SK-N-SH (cell line): ENCODE results near the gene COPZ1. TPM values are rescaled to one million over a fixed set of nuclear protein-coding genes. Genes with fewer than 3 reads are reported as not detected.

ENCODE experiments used
- CTCF ChIA-PET: fragments of 300-600, 350-600 bp; formaldehyde crosslinking; extraction: SDS; loops from one replicate; lab custom pipeline; 2021; lab: Yijun Ruan, JAX
- POLR2A ChIA-PET: fragments of 350-600 bp; sonication (Branson Sonifier 250); formaldehyde crosslinking; extraction: SDS; loops from one replicate; lab custom pipeline; 2020; ENCODE audit warnings: antibody characterized with exemption, inconsistent platforms; lab: Yijun Ruan, JAX
- DNase-seq: peaks from one replicate; pipeline ENCODE4 v3.0.0; 2012
- H2AFZ ChIP-seq: fragments of 200-600 bp; sonication (generic); 2 replicates; pipeline ENCODE4 v1.8.1; 2016; ENCODE audit warnings: antibody characterized with exemption, mild to moderate bottlenecking, low read depth
- H3F3A ChIP-seq: fragments of 200-600 bp; sonication (generic); replicated peaks from 2 replicates; pipeline ENCODE3; 2016; ENCODE audit warnings: antibody characterized with exemption, mild to moderate bottlenecking; ENCODE audit not compliant: insufficient read depth
- H3K27ac ChIP-seq, 2 experiments: fragments of 200-500 bp in 1 of 2; fragments of 200-600 bp in 1 of 2; sonication (Bioruptor generic) in 1 of 2; sonication (generic), shearing (Covaris generic) in 1 of 2; 2 replicates each; pipeline versions ENCODE4 v1.5.1 to v1.6.1; 2014 to 2016; ENCODE audit warnings: low read depth in 2 of 2, inconsistent platforms in 1 of 2, low read length in 1 of 2, mild to moderate bottlenecking in 1 of 2, mixed read lengths in 1 of 2
- H3K27me3 ChIP-seq: fragments of 200-600 bp; sonication (generic), shearing (Covaris generic); 2 replicates; pipeline ENCODE4 v1.6.1; 2016; ENCODE audit warnings: mixed run types; ENCODE audit not compliant: insufficient read depth
- H3K36me3 ChIP-seq, 2 experiments: fragments of 200-500 bp in 1 of 2; fragments of 200-600 bp in 1 of 2; sonication (Bioruptor generic) in 1 of 2; sonication (generic) in 1 of 2; replicated peaks in 1 of 2; 2 replicates each; pipeline versions ENCODE3 to v1.5.1; 2014 to 2016; ENCODE audit warnings: low read length in 1 of 2, mild to moderate bottlenecking in 1 of 2; ENCODE audit not compliant: insufficient read depth in 2 of 2, control insufficient read depth in 1 of 2
- H3K4me1 ChIP-seq, 2 experiments: fragments of 200-500 bp in 1 of 2; fragments of 200-600 bp in 1 of 2; sonication (Bioruptor generic) in 1 of 2; sonication (generic), shearing (Covaris generic) in 1 of 2; 2 replicates each; pipeline versions ENCODE4 v1.5.1 to v1.6.1; 2014 to 2016; ENCODE audit warnings: low read depth in 1 of 2, low read length in 1 of 2, mixed run types in 1 of 2; ENCODE audit not compliant: insufficient read depth in 2 of 2, control insufficient read depth in 1 of 2
- H3K4me2 ChIP-seq: fragments of 200-600 bp; sonication (generic), shearing (Covaris generic); 2 replicates; pipeline ENCODE4 v1.6.1; 2017; ENCODE audit warnings: mixed run types
- H3K4me3 ChIP-seq, 2 experiments: fragments of 200-500 bp in 1 of 2; fragments of 200-600 bp in 1 of 2; sonication (Bioruptor generic) in 1 of 2; sonication (generic), shearing (Covaris generic) in 1 of 2; 2 replicates each; pipeline versions ENCODE4 v1.5.1 to v1.8.1; 2014 to 2016; ENCODE audit warnings: low read depth in 2 of 2, inconsistent platforms in 1 of 2, low read length in 1 of 2, mild to moderate bottlenecking in 1 of 2, mixed read lengths in 1 of 2, moderate library complexity in 1 of 2
- H3K79me2 ChIP-seq: fragments of 200-600 bp; sonication (generic); 2 replicates; pipeline ENCODE4 v1.8.1; 2017; ENCODE audit warnings: mild to moderate bottlenecking; ENCODE audit not compliant: insufficient read depth
- H3K9ac ChIP-seq: fragments of 200-600 bp; sonication (generic); 2 replicates; pipeline ENCODE4 v1.6.1; 2017; ENCODE audit warnings: mixed run types
- H3K9me2 ChIP-seq: fragments of 200-600 bp; sonication (generic); 2 replicates; pipeline ENCODE4 v1.6.1; 2017; ENCODE audit warnings: mixed run types
- H3K9me3 ChIP-seq: fragments of 200-600 bp; sonication (generic); 2 replicates; pipeline ENCODE4 v1.6.1; 2017; ENCODE audit warnings: mixed run types, mild to moderate bottlenecking, moderate library complexity
- H4K20me1 ChIP-seq: fragments of 200-600 bp; sonication (generic); 2 replicates; pipeline ENCODE4 v1.6.1; 2017; ENCODE audit warnings: mild to moderate bottlenecking, mixed run types; ENCODE audit not compliant: insufficient read depth
- EP300 ChIP-seq, 2 experiments: IDR thresholded peaks; 2 replicates each; pipeline versions ENCODE4 v1.4.0 to v1.6.1; 2012; ENCODE audit warnings: borderline replicate concordance in 1 of 2, low read depth in 1 of 2, low read length in 1 of 2
- EZH2phosphoT487 ChIP-seq: fragments of 200-600 bp; sonication (generic); IDR thresholded peaks from 2 replicates; pipeline ENCODE4 v1.6.1; 2017; ENCODE audit warnings: low read depth, mixed run types, mild to moderate bottlenecking, antibody characterized with exemption, moderate library complexity, borderline replicate concordance
- JUND ChIP-seq: IDR thresholded peaks from 2 replicates; pipeline ENCODE4 v1.4.0; 2012
- MAX ChIP-seq: IDR thresholded peaks from 2 replicates; pipeline ENCODE4 v1.4.0; 2012; ENCODE audit warnings: low read depth
- POLR2AphosphoS5 ChIP-seq: IDR thresholded peaks from 2 replicates; pipeline ENCODE4 v1.6.1; 2012; ENCODE audit warnings: low read depth, low read length
- RFX5 ChIP-seq: IDR thresholded peaks from 2 replicates; pipeline ENCODE4 v1.6.1; 2012; ENCODE audit warnings: mild to moderate bottlenecking, improper control_type of control experiment, low read length
- SIN3A ChIP-seq: IDR thresholded peaks from 2 replicates; pipeline ENCODE4 v1.6.1; 2012; ENCODE audit warnings: low read depth, mild to moderate bottlenecking, low read length, moderate library complexity, borderline replicate concordance
- WGBS: methylation state at CpG from one replicate; pipeline ENCODE4 v1.1.6; 2017; ENCODE audit warnings: low lambda C conversion rate; 5-methylcytosine and 5-hydroxymethylcytosine counted together
- polyA plus RNA-seq, 3 experiments: library from polyadenylated mRNA; depleted of rRNA; stranded (reverse); fragments of >200 nt; gene quantifications; 2 replicates each; pipeline ENCODE4 v1.2.3, GENCODE V29; 2012

Gene COPZ1
- polyA plus RNA-seq, 1 of the 3 experiments (the other 2 are of a cell fraction): 111 TPM

DNA sequence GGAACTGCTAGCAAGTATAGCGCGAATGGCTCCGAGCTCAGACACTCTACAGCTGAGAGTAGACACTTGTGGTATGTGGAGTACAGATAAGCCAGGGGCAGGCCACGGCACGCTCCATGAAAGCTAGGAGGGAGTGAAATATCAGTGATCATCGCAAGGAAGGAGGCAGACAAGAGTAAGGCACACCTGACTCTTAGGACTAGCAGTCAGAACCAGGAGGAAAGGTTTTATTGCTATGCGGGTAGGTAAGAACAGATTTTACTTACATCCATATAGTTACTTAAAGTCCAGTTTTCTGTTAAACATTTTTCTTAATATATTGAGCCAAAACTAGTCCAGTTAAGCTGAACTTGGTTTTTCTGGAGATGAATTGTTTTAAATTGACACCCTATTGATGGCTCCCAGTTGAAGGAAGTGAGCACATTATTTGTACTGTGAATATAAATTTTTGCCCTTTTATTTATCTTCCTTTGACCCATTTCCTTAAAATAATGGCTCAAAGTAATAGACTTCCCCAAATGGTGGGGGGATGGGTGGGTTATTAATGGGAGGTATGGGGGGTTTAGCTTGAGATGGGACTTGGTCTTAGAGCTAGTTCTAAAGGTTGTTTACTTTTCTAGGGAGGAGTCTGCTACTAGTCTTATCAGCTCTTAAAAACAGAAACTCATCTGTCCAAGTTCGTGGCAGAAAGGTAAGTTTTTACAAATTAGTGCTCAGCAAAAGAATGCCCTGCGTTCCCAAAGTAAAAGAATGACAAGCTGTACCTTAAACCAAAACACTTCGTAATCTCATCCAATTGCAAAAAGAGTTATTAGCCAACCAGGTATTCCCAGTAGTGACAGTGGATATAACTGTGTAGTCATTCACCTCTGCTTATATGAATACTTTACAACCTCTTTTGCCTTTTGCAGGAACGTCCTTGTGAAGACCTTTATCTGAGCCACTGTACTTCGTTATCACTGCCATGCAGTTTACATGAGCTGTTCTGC, 38.6 kb upstream of the COPZ1 start:
- no peak for DNase-seq
- 78% methylated on average over 12 of the region's 12 CpGs for WGBS
- H3K27ac ChIP-seq: peak overlapping the region; percentile 2 to 36; a peak in 3 of 4 replicates
- peaks cover 53 to 67% of the 10 kb centered on the region in 2 experiments for H3K36me3 ChIP-seq
- H2AFZ ChIP-seq: no peak overlapping the region
- no peak overlapping the region; a peak in 1 of 4 replicates for H3K4me3 ChIP-seq
- H3F3A ChIP-seq: peaks cover 89% of the 10 kb centered on the region
- H3K9me3 ChIP-seq: no peaks in the 10 kb centered on the region
- H3K79me2 ChIP-seq: peaks cover 51% of the 10 kb centered on the region
- H3K9me2 ChIP-seq: no peaks in the 10 kb centered on the region
- ChIA-PET POLR2A (interaction anchor here (0.7 to 1.9 kb wide), 10 partner anchors 9 to 77 kb away, joined by 3 to 9 read pairs (median 4); no protein-coding TSS in a partner anchor), CTCF (interaction anchor here (1.1 to 5.1 kb wide), 14 partner anchors 9 to 93 kb away, joined by 3 to 33 read pairs (median 8); no protein-coding TSS in a partner anchor)
- H3K4me2 ChIP-seq: peak overlapping the region; percentile 98; the same call in 1 of the 2 replicates
- H3K9ac ChIP-seq: no peak overlapping the region
- TF ChIP-seq EP300 (IDR thresholded peaks at IDR 0.05; ENCODE audit: borderline replicate concordance in 1 of 2, low read depth in 1 of 2, low read length in 1 of 2) (no peak), EZH2phosphoT487 (no peak), JUND (peak; percentile 7; the same call in 1 of the 2 replicates), POLR2AphosphoS5 (peak; percentile 44), MAX (no peak)
- H3K27me3 ChIP-seq: no peaks in the 10 kb centered on the region
- H3K4me1 ChIP-seq: peaks cover 13 to 25% of the 10 kb centered on the region in 2 experiments; a peak in 3 of 4 replicates
- peaks cover 71% of the 10 kb centered on the region for H4K20me1 ChIP-seq

GRCh38 chr12:54287261-54288157, 37.4 kb upstream of the COPZ1 start:
- H3K4me2 ChIP-seq: no peak overlapping the region
- peaks cover 77% of the 10 kb centered on the region for H3F3A ChIP-seq
- ChIA-PET CTCF (interaction anchor here (1.1 to 9.7 kb wide), 13 partner anchors 8 to 92 kb away, joined by 3 to 86 read pairs (median 7); no protein-coding TSS in a partner anchor), POLR2A (interaction anchor here (0.7 to 1.9 kb wide), 6 partner anchors 8 to 71 kb away, joined by 3 to 9 read pairs (median 4); no protein-coding TSS in a partner anchor)
- TF ChIP-seq RFX5 (no peak), POLR2AphosphoS5 (0 out of 2 replicates have a peak, but pooled peaks have one; percentile 34), JUND (peak; percentile 2; the same call in 1 of the 2 replicates), SIN3A (peak; percentile 85; the same call in 1 of the 2 replicates)
- no peak overlapping the region for H2AFZ ChIP-seq
- H3K79me2 ChIP-seq: peaks cover 39% of the 10 kb centered on the region
- peaks cover 13 to 23% of the 10 kb centered on the region in 2 experiments; a peak in 3 of 4 replicates for H3K4me1 ChIP-seq
- no peak overlapping the region for H3K4me3 ChIP-seq
- no peak overlapping the region for H3K9ac ChIP-seq
- H3K27me3 ChIP-seq: no peaks in the 10 kb centered on the region
- WGBS: 94% methylated on average over 8 of the region's 8 CpGs
- H3K36me3 ChIP-seq: peaks cover 41 to 55% of the 10 kb centered on the region in 2 experiments
- no peaks in the 10 kb centered on the region for H3K9me2 ChIP-seq
- H3K27ac ChIP-seq: peak overlapping the region in 1 of 2 experiments; percentile 5; a peak in 2 of 4 replicates
- DNase-seq: no peak
- peaks cover 59% of the 10 kb centered on the region for H4K20me1 ChIP-seq
- H3K9me3 ChIP-seq: no peaks in the 10 kb centered on the region
